Body of pancreas (tissue), 4 donors: ENCODE data around the gene CLIC3. TPM values are rescaled to one million over a fixed set of nuclear protein-coding genes. Genes with fewer than 3 reads are reported as not detected.

Source experiments
- ATAC-seq: fragments of 150-250 bp; one replicate; pipeline ENCODE4 v1.9.1; 2016
- DNase-seq, 4 donors: peaks; one replicate each; pipeline ENCODE4 v3.0.0-alpha.2; 2019
- H3K27ac ChIP-seq, 4 donors: fragments of 200-600 bp; sonication (generic); 1 replicate in 3 of 4; 2 replicates in 1 of 4; pipeline versions ENCODE4 v1.5.1 to v1.6.1; 2016 to 2019; ENCODE audit warnings: mild to moderate bottlenecking in 1 of 4, mixed read lengths in 1 of 4, moderate library complexity in 1 of 4
- H3K27me3 ChIP-seq, 2 donors: fragments of 200-600 bp; sonication (generic); one replicate each; pipeline ENCODE4 v1.6.0; 2016; ENCODE audit warnings: mild to moderate bottlenecking in 1 of 2
- H3K36me3 ChIP-seq, 2 donors: fragments of 200-600 bp; sonication (generic); replicated peaks in 1 of 2; 2 replicates each; pipeline ENCODE4 v1.5.1; 2016; ENCODE audit warnings: low read depth in 2 of 2; ENCODE audit not compliant: insufficient read depth in 1 of 2
- H3K4me1 ChIP-seq: fragments of 200-600 bp; sonication (generic); one replicate; pipeline ENCODE4 v1.6.0; 2016
- H3K4me3 ChIP-seq, 2 donors: fragments of 200-600 bp; sonication (generic); 1 replicate in 1 of 2; 2 replicates in 1 of 2; pipeline ENCODE4 v1.5.1; 2016 to 2019
- H3K9me3 ChIP-seq, 3 donors: fragments of 200-600 bp; sonication (generic); 1 replicate in 2 of 3; 2 replicates in 1 of 3; pipeline ENCODE4 v1.5.1; 2016
- POLR2A ChIP-seq, 3 donors: fragments of 450-650 bp; IDR thresholded peaks; one replicate each; pipeline ENCODE4 v1.6.1; 2016; ENCODE audit warnings: antibody characterized with exemption in 3 of 3, mild to moderate bottlenecking in 2 of 3
- WGBS, 2 donors: methylation state at CpG; one replicate each; pipeline ENCODE4 v1.1.5; 2017; 5-methylcytosine and 5-hydroxymethylcytosine counted together
- intact Hi-C: fragments of 100-400 bp; cut with DNase I; formaldehyde crosslinking; loops from one replicate; pipeline ENCODE4 v1.15.1; 2023
- total RNA-seq, 2 donors: library from RNA; depleted of rRNA; stranded (reverse); fragments of >200 nt; gene quantifications; one replicate each; pipeline ENCODE4 v1.1.0, GENCODE V29; 2016
- TF ChIP-seq, protein P1 (sequence below), 7 experiments: fragments of 450-650 bp in 4 of 7; fragments of 200-600 bp in 3 of 7; sonication (generic) in 3 of 7; IDR thresholded peaks; one replicate each; pipeline ENCODE4 v1.5.1; 2016 to 2019; ENCODE audit warnings: antibody characterized with exemption in 7 of 7

CLIC3 gene
- total RNA-seq, 2 donors from 2014 or later: 2.0 TPM; not detected in 1

DNA sequence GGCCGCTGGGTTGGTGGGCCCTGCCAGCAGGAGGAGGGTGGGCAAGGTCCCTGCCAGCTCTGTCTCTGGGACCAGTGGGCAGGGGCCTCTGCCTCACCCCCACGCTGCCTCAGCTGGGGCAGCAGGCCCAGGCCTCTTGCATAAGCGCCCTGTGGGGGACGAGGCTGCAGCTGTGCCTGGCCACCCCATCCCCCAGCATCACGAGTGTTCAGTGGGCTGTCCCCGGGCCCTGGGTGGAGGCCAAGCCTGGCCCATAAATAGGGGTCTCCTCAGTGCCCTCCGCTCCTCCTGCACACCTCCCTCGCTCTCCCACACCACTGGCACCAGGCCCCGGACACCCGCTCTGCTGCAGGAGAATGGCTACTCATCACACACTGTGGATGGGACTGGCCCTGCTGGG lies 19.1 kb downstream of the CLIC3 start, which contains the start of gene PTGDS:
Gene PTGDS (plus strand): TSS at position 282 of the 400 bp plus-strand sequence. CDS start 75 bp downstream, at position 357.
- DNase-seq (no peak), ATAC-seq (no peak)
- TF ChIP-seq, protein P1, sequence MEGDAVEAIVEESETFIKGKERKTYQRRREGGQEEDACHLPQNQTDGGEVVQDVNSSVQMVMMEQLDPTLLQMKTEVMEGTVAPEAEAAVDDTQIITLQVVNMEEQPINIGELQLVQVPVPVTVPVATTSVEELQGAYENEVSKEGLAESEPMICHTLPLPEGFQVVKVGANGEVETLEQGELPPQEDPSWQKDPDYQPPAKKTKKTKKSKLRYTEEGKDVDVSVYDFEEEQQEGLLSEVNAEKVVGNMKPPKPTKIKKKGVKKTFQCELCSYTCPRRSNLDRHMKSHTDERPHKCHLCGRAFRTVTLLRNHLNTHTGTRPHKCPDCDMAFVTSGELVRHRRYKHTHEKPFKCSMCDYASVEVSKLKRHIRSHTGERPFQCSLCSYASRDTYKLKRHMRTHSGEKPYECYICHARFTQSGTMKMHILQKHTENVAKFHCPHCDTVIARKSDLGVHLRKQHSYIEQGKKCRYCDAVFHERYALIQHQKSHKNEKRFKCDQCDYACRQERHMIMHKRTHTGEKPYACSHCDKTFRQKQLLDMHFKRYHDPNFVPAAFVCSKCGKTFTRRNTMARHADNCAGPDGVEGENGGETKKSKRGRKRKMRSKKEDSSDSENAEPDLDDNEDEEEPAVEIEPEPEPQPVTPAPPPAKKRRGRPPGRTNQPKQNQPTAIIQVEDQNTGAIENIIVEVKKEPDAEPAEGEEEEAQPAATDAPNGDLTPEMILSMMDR (IDR thresholded peaks at IDR 0.05): no peak
- TF ChIP-seq POLR2A (IDR thresholded peaks at IDR 0.05): no peak
- Histone ChIP-seq H3K27me3 (no peaks in the 10 kb centered on the region), H3K27ac (peak within 1 kb of the TSS in 1 of 4 donors; percentile 38), H3K4me3 (no peak within 1 kb of the TSS), H3K4me1 (peaks cover 6% of the 10 kb centered on the region), H3K9me3 (no peaks in the 10 kb centered on the region), H3K36me3 (no peaks in the 10 kb centered on the region)
- intact Hi-C loops: no loop called here
- 72% methylated on average over 9 of the region's 10 CpGs; no CpG with 5 or more reads in 1 of the 2 donors for WGBS, 2 donors

DNA sequence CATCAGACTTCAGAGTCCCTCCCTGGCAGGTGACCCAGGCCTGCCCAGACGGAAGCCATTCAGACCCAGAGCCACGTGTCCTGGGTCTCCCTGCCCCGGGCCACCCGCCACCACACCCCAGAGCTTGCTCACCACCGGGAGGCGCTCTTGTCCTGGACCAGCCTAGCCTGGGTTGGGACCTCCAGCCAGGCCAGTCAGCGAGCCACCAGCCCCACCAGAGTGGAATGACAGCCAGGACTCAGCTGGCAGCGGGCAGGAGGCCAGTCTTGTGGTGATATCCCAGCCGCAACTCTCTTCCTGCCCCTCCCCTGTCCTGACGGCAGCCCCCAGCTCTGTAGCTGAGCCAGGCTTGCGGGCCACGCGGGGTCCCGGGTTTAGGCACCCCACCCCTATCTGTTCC lies 20.7 kb downstream of the CLIC3 start:
- no peak for ATAC-seq
- no peaks in the 10 kb centered on the region for H3K27me3 ChIP-seq
- DNase-seq: no peak
- no peak overlapping the region for H3K27ac ChIP-seq
- H3K4me3 ChIP-seq: no peak overlapping the region
- H3K36me3 ChIP-seq: no peaks in the 10 kb centered on the region
- H3K9me3 ChIP-seq: no peaks in the 10 kb centered on the region
- TF ChIP-seq, protein P1 (IDR thresholded peaks at IDR 0.05): no peak
- TF ChIP-seq POLR2A (IDR thresholded peaks at IDR 0.05): no peak
- 66 to 73% methylated on average over 4 to 14 of the region's 14 CpGs for WGBS, 2 donors
- H3K4me1 ChIP-seq: peaks cover 6% of the 10 kb centered on the region
- intact Hi-C loops: no loop called here

DNA sequence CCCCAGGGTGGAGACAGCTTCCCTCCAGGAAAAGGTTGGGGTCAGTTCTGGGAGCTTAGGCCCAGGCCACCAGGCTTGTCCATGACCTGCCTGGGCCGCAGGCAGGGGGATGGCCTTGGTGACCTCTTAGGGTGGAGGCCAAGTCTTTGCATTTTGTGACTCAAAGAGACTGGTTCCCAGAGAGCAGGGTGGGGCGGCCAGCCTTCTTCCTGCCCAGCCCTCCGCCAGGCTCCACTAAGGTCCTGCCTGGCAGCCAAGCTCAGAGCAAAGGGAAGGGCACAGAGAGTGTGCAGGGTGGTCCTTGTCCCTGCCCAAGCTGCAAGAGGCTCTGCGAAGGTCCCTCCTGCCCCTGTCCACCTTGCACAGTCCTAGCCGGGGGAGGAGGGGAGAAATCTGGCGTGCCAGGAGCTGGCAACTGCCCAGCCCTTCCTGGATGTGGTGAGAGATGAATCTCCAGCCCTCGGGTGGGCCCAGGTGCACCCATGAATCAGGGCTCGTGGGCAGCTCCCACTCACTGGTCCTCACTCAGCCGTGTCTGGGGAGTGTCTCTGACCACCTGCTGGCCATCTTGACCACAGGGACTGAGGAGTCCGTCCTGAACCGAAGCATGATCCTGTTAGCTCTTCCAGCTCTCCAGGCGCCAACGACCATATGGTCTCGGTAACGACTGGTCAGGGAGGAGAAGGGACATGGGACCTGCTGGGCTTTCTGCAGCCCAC lies 21.4 kb downstream of the CLIC3 start:
- H3K27me3 ChIP-seq: no peaks in the 10 kb centered on the region
- 68 to 88% methylated on average over 10 to 15 of the region's 15 CpGs for WGBS, 2 donors
- H3K9me3 ChIP-seq: no peaks in the 10 kb centered on the region
- no peaks in the 10 kb centered on the region for H3K36me3 ChIP-seq
- peaks cover 6% of the 10 kb centered on the region for H3K4me1 ChIP-seq
- H3K27ac ChIP-seq: no peak overlapping the region
- DNase-seq: no peak
- no peak for TF ChIP-seq POLR2A (IDR thresholded peaks at IDR 0.05)
- TF ChIP-seq, protein P1 (IDR thresholded peaks at IDR 0.05): no peak
- no peak for ATAC-seq
- intact Hi-C loops: no loop called here
- H3K4me3 ChIP-seq: no peak overlapping the region

DNA sequence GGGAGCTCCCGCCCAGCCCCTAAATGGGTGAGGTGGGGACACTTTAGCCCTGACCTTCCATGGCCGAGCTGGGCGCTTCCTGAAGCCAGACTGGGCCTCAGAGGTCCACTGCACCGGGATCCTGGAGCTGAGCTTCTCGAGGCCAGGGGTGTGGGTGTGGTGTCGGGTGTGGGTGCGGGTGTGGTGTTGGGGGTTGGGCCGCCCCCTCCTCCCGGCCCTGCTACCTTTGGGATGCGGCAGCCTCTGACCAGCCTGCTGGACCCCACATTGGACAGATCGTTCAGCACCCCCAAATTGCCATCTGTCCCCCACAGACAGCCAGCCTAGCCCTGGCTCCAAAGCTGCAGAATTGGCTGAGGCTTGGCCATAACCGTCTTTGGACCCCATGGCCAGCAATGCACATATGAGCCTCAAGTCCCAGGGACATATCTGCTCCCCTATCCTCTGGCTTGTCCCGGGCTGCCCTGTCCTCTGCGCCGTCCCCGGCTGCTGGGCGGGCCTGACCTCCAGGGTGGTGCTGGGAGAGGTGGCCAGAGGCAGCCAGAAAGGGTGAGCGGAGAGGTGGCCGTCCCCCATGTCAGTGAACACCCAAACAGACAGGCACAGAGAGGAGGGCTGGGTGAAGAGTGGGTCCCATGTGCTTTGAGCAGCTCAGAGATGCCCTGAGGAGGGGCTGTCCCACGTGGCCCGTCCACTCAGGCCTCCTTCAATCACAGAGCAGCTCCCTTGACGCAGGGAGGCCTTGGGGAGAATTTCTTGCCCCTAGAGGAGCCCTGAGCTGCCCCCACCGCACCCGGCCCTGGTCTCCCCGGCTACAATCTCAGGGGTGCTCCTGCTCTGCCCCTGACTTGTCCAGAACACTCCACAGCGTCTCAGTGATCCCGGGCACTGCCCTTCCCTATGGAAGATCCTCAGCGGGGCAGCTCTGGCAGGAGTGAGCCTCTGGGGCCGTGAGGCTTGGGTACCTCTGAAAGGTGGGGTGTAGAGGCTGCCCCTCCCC lies 22.4 kb downstream of the CLIC3 start:
- ATAC-seq (no peak), DNase-seq (no peak)
- Histone ChIP-seq H3K9me3 (no peaks in the 10 kb centered on the region), H3K4me1 (peaks cover 6% of the 10 kb centered on the region), H3K27me3 (no peaks in the 10 kb centered on the region), H3K4me3 (no peak overlapping the region), H3K36me3 (no peaks in the 10 kb centered on the region), H3K27ac (no peak overlapping the region)
- 86 to 87% methylated on average over 13 to 25 of the region's 29 CpGs for WGBS, 2 donors
- TF ChIP-seq, protein P1 (IDR thresholded peaks at IDR 0.05): no peak
- TF ChIP-seq POLR2A (IDR thresholded peaks at IDR 0.05): no peak
- intact Hi-C loops: no loop called here
